ENCODE data around the gene DLG5. TPM values are rescaled to one million over a fixed set of nuclear protein-coding genes. Genes with fewer than 3 reads are reported as not detected.
A peak's percentile ranks its signal among the peaks of the same experiment; 100 is the strongest.
"Not testable (repeated sequence)": the region's sequence is repeated elsewhere in the genome, so short reads cannot be mapped to it uniquely, and the experiment has no call there.

The DLG5 gene
- total RNA-seq, 4 donors from 2014 or later = 52.0 to 127 (median 56.3) TPM

DNA sequence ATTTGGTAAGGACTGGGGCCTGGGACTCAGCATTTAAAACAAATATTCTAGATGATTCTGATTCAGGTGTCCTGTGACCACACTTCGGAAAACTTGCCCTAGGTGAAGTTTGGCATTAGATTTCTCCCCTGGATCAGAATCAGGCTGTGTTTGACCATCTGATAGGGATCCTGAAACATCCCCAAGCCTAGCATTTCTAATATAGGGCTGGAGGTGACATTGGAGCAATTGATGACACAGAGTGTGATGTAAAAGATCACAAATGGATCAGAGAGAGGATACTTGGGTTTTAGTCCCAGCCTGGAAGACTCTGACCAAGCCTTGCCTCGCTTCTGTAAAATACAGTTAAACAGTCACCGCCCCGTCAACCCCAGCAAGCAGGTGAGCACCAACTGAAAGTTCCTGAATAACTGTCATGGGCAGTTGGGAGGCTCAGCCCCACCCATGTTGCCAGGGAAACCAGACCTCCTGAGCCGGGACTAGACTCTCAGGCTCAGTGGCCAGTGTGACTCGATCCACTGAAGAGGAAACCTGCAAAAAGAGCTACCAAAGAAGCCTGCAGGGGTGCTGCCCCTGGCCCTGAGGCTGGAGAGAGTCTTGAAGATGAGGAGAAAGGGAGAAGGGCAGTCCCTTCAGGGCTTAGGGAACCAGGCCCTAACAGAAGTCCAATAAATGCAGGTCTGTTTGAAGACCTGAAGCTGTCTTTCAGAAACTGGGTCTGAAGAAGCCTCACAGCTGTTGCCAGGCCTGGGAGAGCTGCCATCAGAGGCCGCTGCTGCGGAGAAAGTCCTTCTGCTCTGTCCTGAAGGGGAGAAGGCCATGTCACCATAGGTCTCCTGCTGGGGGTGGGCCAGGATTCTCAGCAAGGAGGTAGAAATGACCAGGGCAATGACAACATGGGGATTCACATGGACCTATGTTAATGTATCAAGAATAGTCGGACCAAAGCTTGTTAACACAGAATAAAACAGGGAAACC is 162.8 kb downstream of the DLG5 start:
- TF ChIP-seq POLR2AphosphoS5 (IDR thresholded peaks at IDR 0.05) (no peak), POLR2A (IDR thresholded peaks at IDR 0.05) (no peak), EP300 (IDR thresholded peaks at IDR 0.05) (no peak)
- TF ChIP-seq, protein P1, sequence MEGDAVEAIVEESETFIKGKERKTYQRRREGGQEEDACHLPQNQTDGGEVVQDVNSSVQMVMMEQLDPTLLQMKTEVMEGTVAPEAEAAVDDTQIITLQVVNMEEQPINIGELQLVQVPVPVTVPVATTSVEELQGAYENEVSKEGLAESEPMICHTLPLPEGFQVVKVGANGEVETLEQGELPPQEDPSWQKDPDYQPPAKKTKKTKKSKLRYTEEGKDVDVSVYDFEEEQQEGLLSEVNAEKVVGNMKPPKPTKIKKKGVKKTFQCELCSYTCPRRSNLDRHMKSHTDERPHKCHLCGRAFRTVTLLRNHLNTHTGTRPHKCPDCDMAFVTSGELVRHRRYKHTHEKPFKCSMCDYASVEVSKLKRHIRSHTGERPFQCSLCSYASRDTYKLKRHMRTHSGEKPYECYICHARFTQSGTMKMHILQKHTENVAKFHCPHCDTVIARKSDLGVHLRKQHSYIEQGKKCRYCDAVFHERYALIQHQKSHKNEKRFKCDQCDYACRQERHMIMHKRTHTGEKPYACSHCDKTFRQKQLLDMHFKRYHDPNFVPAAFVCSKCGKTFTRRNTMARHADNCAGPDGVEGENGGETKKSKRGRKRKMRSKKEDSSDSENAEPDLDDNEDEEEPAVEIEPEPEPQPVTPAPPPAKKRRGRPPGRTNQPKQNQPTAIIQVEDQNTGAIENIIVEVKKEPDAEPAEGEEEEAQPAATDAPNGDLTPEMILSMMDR (IDR thresholded peaks at IDR 0.05) = no peak
- 85 to 90% methylated on average over 3 to 6 of the region's 9 CpGs for WGBS, 2 donors (ENCODE audit: low coverage in 1 of 2)
- Histone ChIP-seq H3K4me1 (no peaks in the 10 kb centered on the region), H3K27ac (no peak overlapping the region), H3K27me3 (no peaks in the 10 kb centered on the region), H3K36me3 (no peaks in the 10 kb centered on the region), H3K4me3 (no peak overlapping the region), H3K9me3 (no peaks in the 10 kb centered on the region)
- no peak for ATAC-seq

DNA sequence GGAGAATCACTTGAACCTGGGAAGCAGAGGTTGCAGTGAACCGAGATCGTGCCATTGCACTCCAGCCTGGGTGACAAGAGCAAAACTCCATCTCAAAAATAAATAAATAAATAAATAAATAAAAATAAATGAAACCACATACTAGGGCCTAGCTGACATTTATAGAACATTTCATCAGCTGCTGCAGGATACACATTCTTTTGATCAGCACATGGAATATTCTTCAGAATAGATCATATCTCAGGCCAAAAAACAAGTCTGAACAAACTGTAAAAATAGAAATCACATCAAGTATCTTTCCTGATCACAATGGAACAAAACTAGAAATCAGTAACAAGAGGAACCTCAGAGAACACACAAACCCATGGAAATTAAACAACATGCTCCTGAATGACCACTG is 168.1 kb downstream of the DLG5 start:
- not testable (repeated sequence) for H3K27me3 ChIP-seq, H3K36me3 ChIP-seq, H3K4me1 ChIP-seq, H3K4me3 ChIP-seq, ATAC-seq, H3K27ac ChIP-seq, H3K9me3 ChIP-seq
- WGBS, 2 donors (ENCODE audit: low coverage in 1 of 2) = 92 to 100% methylated on average over 2 of the region's 2 CpGs

DNA sequence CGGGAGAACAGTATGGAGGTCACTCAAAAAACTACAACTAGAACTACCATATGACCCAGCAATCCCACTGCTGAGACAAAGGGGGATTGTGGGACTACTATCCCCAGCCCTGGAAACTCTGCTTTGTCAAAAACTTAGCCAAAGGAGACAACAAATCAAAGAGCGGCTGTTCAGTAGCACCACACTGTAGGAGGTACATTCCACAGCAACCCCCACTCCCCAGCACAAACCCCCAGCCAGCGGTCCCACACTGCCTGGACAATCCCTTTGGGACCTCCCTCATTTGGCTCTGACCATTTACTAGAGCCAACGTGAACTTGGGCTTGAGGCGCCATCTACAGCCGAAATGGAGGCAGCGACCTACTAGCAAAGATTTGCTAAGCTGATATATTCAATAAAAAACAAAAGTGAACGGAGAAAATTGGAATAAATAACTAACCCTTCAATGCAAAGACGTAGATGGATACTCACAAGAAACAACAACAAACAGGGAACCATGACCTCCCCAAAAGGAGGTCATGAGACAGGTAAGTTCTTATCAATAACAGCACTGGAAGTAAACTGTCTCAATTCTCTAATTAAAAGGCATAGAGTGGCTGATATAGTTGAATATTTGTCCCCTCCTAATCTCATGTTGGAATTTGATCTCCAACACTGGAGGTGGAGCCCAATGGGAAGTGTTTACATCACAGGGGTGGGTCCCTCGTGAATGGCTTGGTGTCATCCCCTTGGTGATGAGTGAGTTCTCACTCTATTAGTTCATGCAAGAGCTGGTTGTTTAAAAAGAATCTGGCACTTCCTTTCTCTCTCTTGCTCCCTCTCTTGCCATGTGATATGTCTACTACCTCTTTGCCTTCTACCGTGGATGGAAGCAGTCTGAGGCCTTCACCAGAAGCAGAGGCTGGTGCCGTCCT is 170.0 kb downstream of the DLG5 start:
- Histone ChIP-seq H3K36me3 (no peaks in the 10 kb centered on the region), H3K27me3 (no peaks in the 10 kb centered on the region), H3K4me3 (no peak overlapping the region), H3K4me1 (peaks cover 0 to 7% (median 0%) of the 10 kb centered on the region in 3 donors), H3K9me3 (no peaks in the 10 kb centered on the region), H3K27ac (no peak overlapping the region)
- ATAC-seq = peak; percentile 36
- WGBS, 2 donors (ENCODE audit: low coverage in 1 of 2) = 17 to 25% methylated on average over 10 to 11 of the region's 12 CpGs
- TF ChIP-seq, protein P1 (IDR thresholded peaks at IDR 0.05) = peak; percentile 8 to 64 (median 23)
- TF ChIP-seq EP300 (IDR thresholded peaks at IDR 0.05) (no peak), POLR2A (IDR thresholded peaks at IDR 0.05) (no peak)

DNA sequence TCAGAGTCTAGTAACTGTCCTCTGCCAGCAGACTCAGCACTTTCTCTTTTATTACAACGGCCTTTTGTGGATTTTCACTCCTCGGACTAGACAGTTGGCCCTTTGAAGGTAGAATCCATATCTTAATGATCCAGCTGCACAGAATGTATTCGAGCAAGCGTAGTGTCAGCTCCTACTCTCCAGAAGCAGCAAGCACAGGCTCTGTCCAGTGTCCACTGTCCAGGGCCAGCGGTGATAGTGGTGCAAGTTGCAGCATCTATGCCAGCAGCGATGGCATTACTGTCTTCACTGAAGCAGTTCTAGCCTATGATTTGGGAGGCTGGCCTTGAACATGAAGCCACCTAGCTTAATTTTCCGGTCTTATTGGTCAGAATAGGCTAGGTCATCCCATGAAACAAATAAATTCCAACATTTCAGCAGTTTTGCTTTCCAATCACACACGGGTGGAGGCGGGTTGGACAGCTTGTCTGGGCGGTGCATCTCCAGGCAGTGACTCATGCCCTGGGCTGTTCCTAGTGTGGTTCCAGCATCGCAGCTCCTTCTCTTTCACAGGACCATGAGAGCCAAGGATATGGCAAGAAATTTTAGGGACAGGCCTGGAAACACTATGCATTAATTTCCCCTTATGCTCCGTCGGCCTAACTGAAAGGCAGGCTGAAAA is 180.4 kb downstream of the DLG5 start:
- no peaks in the 10 kb centered on the region for H3K4me1 ChIP-seq
- peak; percentile 71 for ATAC-seq
- no peak overlapping the region for H3K4me3 ChIP-seq
- TF ChIP-seq POLR2A (IDR thresholded peaks at IDR 0.05) (no peak), POLR2AphosphoS5 (IDR thresholded peaks at IDR 0.05) (no peak), EP300 (IDR thresholded peaks at IDR 0.05) (no peak)
- TF ChIP-seq, protein P1 (IDR thresholded peaks at IDR 0.05) = no peak
- H3K9me3 ChIP-seq = peaks cover 0 to 11% (median 0%) of the 10 kb centered on the region in 3 donors
- no peak overlapping the region for H3K27ac ChIP-seq
- H3K36me3 ChIP-seq = no peaks in the 10 kb centered on the region
- 79 to 80% methylated on average over 2 to 6 of the region's 13 CpGs for WGBS, 2 donors (ENCODE audit: low coverage in 1 of 2)
- no peaks in the 10 kb centered on the region for H3K27me3 ChIP-seq

DNA sequence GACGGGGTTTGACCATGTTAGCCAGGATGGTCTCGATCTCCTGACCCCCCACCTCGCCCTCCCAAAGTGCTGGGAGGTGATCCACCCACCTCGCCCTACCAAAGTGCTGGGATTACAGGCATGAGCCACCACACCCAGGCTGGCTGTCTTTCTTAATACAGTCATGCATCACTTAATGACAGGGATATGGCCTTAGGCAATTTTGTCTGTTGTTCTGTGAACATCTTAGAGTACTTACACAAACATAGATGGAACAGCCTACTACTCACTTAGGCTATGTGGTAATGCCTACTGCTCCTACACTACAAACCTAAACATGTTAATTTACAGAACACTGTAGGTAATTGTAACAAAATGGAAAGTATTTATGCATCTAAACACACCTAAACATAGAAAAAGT is 182.3 kb downstream of the DLG5 start:
- Histone ChIP-seq H3K4me3 (no peak overlapping the region), H3K4me1 (no peaks in the 10 kb centered on the region), H3K27me3 (no peaks in the 10 kb centered on the region), H3K9me3 (peaks cover 0 to 14% (median 0%) of the 10 kb centered on the region in 3 donors), H3K36me3 (no peaks in the 10 kb centered on the region), H3K27ac (no peak overlapping the region)
- 85% methylated on average over 3 of the region's 4 CpGs; no CpG with 5 or more reads in 1 of the 2 donors for WGBS, 2 donors (ENCODE audit: low coverage in 1 of 2)
- TF ChIP-seq POLR2AphosphoS5 (IDR thresholded peaks at IDR 0.05) (no peak), EP300 (IDR thresholded peaks at IDR 0.05) (no peak), POLR2A (IDR thresholded peaks at IDR 0.05) (no peak)
- TF ChIP-seq, protein P1 (IDR thresholded peaks at IDR 0.05) = no peak
- no peak for ATAC-seq

Data from gastroesophageal sphincter (tissue), 4 donors.